ENCODE data around the gene GLP1R.

DNA sequence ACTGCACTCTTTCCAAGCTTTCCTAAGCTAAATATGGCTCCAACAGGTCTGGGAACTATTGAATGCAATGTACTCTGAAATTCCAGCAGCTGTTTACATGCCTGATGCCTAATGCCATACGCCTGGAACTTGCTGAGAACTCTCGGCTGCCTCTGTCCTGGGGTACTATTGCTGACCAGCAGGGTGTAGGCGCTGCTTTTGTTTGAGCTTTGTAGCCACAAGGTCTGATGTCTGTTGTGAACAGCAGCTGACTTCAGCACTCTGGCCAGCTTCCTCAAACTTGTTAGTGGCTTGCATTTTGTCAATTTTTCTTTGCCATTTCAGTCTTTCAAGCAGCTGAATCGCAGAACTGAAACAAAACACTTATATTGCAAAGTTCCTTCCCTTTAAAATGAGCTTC is 39.8 kb downstream of the GLP1R start:
- TF ChIP-seq, protein P1, sequence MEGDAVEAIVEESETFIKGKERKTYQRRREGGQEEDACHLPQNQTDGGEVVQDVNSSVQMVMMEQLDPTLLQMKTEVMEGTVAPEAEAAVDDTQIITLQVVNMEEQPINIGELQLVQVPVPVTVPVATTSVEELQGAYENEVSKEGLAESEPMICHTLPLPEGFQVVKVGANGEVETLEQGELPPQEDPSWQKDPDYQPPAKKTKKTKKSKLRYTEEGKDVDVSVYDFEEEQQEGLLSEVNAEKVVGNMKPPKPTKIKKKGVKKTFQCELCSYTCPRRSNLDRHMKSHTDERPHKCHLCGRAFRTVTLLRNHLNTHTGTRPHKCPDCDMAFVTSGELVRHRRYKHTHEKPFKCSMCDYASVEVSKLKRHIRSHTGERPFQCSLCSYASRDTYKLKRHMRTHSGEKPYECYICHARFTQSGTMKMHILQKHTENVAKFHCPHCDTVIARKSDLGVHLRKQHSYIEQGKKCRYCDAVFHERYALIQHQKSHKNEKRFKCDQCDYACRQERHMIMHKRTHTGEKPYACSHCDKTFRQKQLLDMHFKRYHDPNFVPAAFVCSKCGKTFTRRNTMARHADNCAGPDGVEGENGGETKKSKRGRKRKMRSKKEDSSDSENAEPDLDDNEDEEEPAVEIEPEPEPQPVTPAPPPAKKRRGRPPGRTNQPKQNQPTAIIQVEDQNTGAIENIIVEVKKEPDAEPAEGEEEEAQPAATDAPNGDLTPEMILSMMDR (conservative IDR thresholded peaks at IDR 0.05; ENCODE audit: low read depth, low read length), result 0 out of 2 replicates have a peak, but pooled peaks have one; percentile 21
- TF ChIP-seq EZH2 (IDR thresholded peaks at IDR 0.05; ENCODE audit: borderline replicate concordance, low read depth, low read length, poor library complexity, severe bottlenecking), result no peak
